ENCODE results near the gene ZNF419.
"Not testable (repeated sequence)": the region's sequence is repeated elsewhere in the genome, so short reads cannot be mapped to it uniquely, and the experiment has no call there.

Gene ZNF419

GRCh38 chr19:57487477-57488298, at the start of gene ZNF419:
Gene ZNF419 (plus strand): TSS chr19:57487750. CDS start chr19:57487951, 201 bp downstream.
- peak; percentile 89 to 93 for DNase-seq (ENCODE audit: low read depth in 1 of 2, low spot score in 1 of 2)

- no peak for DNase-seq (ENCODE audit: low read depth in 1 of 2, low spot score in 1 of 2)
Measured at GRCh38 chr19:57437931-57438330, 49.6 kb upstream of the ZNF419 start.

- DNase-seq (ENCODE audit: low read depth in 1 of 2, low spot score in 1 of 2) = no peak
Measured at GRCh38 chr19:57438925-57439324, 48.6 kb upstream of the ZNF419 start.

GRCh38 chr19:57441979-57442752, 45.4 kb upstream of the ZNF419 start:
- DNase-seq (ENCODE audit: low read depth in 1 of 2, low spot score in 1 of 2) = no peak

GRCh38 chr19:57443121-57443696, 44.3 kb upstream of the ZNF419 start:
- DNase-seq (ENCODE audit: low read depth in 1 of 2, low spot score in 1 of 2) = no peak

GRCh38 chr19:57452307-57452706, 35.2 kb upstream of the ZNF419 start:
- DNase-seq (ENCODE audit: low read depth in 1 of 2, low spot score in 1 of 2) = no peak

GRCh38 chr19:57465680-57466381, 21.7 kb upstream of the ZNF419 start:
- DNase-seq (ENCODE audit: low read depth in 1 of 2, low spot score in 1 of 2) = no peak

- no peak for DNase-seq (ENCODE audit: low read depth in 1 of 2, low spot score in 1 of 2)
Measured at GRCh38 chr19:57466489-57466888, 21.1 kb upstream of the ZNF419 start.

- DNase-seq (ENCODE audit: low read depth in 1 of 2, low spot score in 1 of 2) = no peak
Measured at GRCh38 chr19:57473646-57474045, 13.9 kb upstream of the ZNF419 start.

- peak; percentile 68 to 76 for DNase-seq (ENCODE audit: low read depth in 1 of 2, low spot score in 1 of 2)
Measured at GRCh38 chr19:57477191-57478008, 10.2 kb upstream of the ZNF419 start, which contains the start of gene ZNF772. Gene ZNF772 (minus strand): TSS chr19:57477566. CDS start chr19:57477309, 257 bp downstream.

GRCh38 chr19:57488299-57488644, 722 bp downstream of the ZNF419 start:
- DNase-seq (ENCODE audit: low read depth in 1 of 2, low spot score in 1 of 2) = not testable (repeated sequence)

- not testable (repeated sequence) for DNase-seq (ENCODE audit: low read depth in 1 of 2, low spot score in 1 of 2)
Measured at GRCh38 chr19:57499332-57499679, 11.8 kb downstream of the ZNF419 start.

- DNase-seq (ENCODE audit: low read depth in 1 of 2, low spot score in 1 of 2) = peak; percentile 91 to 96
Measured at GRCh38 chr19:57499680-57500395, 12.3 kb downstream of the ZNF419 start, which contains the start of gene ZNF773. Gene ZNF773 (plus strand): TSS chr19:57499938. CDS start chr19:57500081, 143 bp downstream.

GRCh38 chr19:57500400-57500799, 12.8 kb downstream of the ZNF419 start:
- not testable (repeated sequence) for DNase-seq (ENCODE audit: low read depth in 1 of 2, low spot score in 1 of 2)

- no peak for DNase-seq (ENCODE audit: low read depth in 1 of 2, low spot score in 1 of 2)
Measured at GRCh38 chr19:57506163-57506562, 18.6 kb downstream of the ZNF419 start.

GRCh38 chr19:57511484-57511883, 23.9 kb downstream of the ZNF419 start:
- DNase-seq (ENCODE audit: low read depth in 1 of 2, low spot score in 1 of 2) = no peak

GRCh38 chr19:57512845-57513244, 25.3 kb downstream of the ZNF419 start:
- DNase-seq (ENCODE audit: low read depth in 1 of 2, low spot score in 1 of 2) = no peak

- no peak for DNase-seq (ENCODE audit: low read depth in 1 of 2, low spot score in 1 of 2)
Measured at GRCh38 chr19:57515255-57515654, 27.7 kb downstream of the ZNF419 start.

- not testable (repeated sequence) for DNase-seq (ENCODE audit: low read depth in 1 of 2, low spot score in 1 of 2)
Measured at GRCh38 chr19:57518021-57518420, 30.5 kb downstream of the ZNF419 start.
